OCI-LY3 (cell line): ENCODE measurements around the gene TXNDC17.

Experiments used
- H2AFZ ChIP-seq: fragments of 200-600, 300-600 bp; shearing (Covaris generic); 2 replicates; pipeline ENCODE4 v1.6.0; 2014; ENCODE audit warnings: antibody characterized with exemption, low read depth, low read length
- H3K27ac ChIP-seq: fragments of 200-600, 300-600 bp; sonication (generic); 2 replicates; pipeline ENCODE4 v1.5.1; 2014; ENCODE audit warnings: mild to moderate bottlenecking, low read length, moderate library complexity, mixed read lengths
- H3K27me3 ChIP-seq: fragments of 200-600, 300-600 bp; sonication (generic); 2 replicates; pipeline ENCODE4 v1.6.1; 2014; ENCODE audit warnings: low read depth, low read length, mixed read lengths
- H3K36me3 ChIP-seq: fragments of 200-600, 300-600 bp; sonication (generic); replicated peaks from 2 replicates; pipeline ENCODE3; 2014; ENCODE audit warnings: low read depth, low read length, mixed read lengths
- H3K4me1 ChIP-seq: fragments of 300-600, 200-600 bp; sonication (generic); 2 replicates; pipeline ENCODE4 v1.6.1; 2014; ENCODE audit warnings: low read length, mixed read lengths
- H3K4me2 ChIP-seq: fragments of 200-600, 300-600 bp; sonication (generic); 2 replicates; pipeline ENCODE4 v1.6.1; 2014; ENCODE audit warnings: low read length, mixed read lengths
- H3K4me3 ChIP-seq: fragments of 300-600, 200-600 bp; sonication (generic); 2 replicates; pipeline ENCODE4 v1.5.1; 2014; ENCODE audit warnings: antibody characterized with exemption, mild to moderate bottlenecking, low read length, moderate library complexity
- H3K79me2 ChIP-seq: fragments of 300-600, 200-600 bp; shearing (Covaris generic); 2 replicates; pipeline ENCODE4 v1.6.1; 2014; ENCODE audit warnings: mild to moderate bottlenecking, low read length, mixed read lengths
- H3K9ac ChIP-seq: fragments of 300-600, 200-600 bp; shearing (Covaris generic); 2 replicates; pipeline ENCODE4 v1.6.0; 2014; ENCODE audit warnings: mild to moderate bottlenecking, low read length, moderate library complexity
- H3K9me3 ChIP-seq: fragments of 200-600, 300-600 bp; shearing (Covaris generic); 2 replicates; pipeline ENCODE4 v1.6.1; 2014; ENCODE audit warnings: low read length, mixed read lengths; ENCODE audit not compliant: insufficient read depth
- H4K20me1 ChIP-seq: fragments of 200-600, 300-600 bp; sonication (generic); 2 replicates; pipeline ENCODE4 v1.6.1; 2016; ENCODE audit warnings: low read length, mixed read lengths; ENCODE audit not compliant: insufficient read depth
- EZH2phosphoT487 ChIP-seq: fragments of 200-600 bp; shearing (Covaris generic); IDR thresholded peaks from 2 replicates; pipeline ENCODE4 v1.6.1; 2018; ENCODE audit warnings: antibody characterized with exemption, mixed run types, low read depth
- TF ChIP-seq, protein P1 (sequence below): fragments of 200-600, 300-600 bp; sonication (generic); IDR thresholded peaks from 2 replicates; pipeline ENCODE4 v1.5.1; 2014; ENCODE audit warnings: antibody characterized with exemption, low read length, low read depth

TXNDC17 gene

DNA sequence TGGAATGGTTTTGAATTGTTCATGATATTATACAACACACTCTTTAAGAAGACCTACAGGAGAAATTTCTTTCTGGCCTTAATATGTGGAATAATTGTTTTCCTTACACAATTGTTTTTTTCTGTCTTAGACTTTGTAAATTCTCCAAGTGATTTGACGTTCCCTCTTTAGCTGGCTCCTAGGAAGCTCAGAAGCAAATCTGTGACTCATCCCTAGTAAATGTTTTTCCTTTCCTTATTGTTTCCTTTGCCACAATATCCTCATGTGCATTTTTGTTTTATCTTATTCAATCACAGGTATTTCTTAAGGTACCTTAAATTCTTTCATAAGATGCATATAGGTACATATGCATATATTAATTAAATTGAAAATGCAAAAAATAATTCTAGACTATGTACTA is 13.8 kb upstream of the TXNDC17 start:
- Histone ChIP-seq H3K79me2 (no peaks in the 10 kb centered on the region), H3K27ac (no peak overlapping the region), H3K9me3 (no peaks in the 10 kb centered on the region), H3K36me3 (no peaks in the 10 kb centered on the region), H3K4me3 (no peak overlapping the region), H2AFZ (no peak overlapping the region), H4K20me1 (no peaks in the 10 kb centered on the region), H3K9ac (no peak overlapping the region), H3K4me1 (no peaks in the 10 kb centered on the region), H3K4me2 (no peak overlapping the region), H3K27me3 (no peaks in the 10 kb centered on the region)
- TF ChIP-seq, protein P1, sequence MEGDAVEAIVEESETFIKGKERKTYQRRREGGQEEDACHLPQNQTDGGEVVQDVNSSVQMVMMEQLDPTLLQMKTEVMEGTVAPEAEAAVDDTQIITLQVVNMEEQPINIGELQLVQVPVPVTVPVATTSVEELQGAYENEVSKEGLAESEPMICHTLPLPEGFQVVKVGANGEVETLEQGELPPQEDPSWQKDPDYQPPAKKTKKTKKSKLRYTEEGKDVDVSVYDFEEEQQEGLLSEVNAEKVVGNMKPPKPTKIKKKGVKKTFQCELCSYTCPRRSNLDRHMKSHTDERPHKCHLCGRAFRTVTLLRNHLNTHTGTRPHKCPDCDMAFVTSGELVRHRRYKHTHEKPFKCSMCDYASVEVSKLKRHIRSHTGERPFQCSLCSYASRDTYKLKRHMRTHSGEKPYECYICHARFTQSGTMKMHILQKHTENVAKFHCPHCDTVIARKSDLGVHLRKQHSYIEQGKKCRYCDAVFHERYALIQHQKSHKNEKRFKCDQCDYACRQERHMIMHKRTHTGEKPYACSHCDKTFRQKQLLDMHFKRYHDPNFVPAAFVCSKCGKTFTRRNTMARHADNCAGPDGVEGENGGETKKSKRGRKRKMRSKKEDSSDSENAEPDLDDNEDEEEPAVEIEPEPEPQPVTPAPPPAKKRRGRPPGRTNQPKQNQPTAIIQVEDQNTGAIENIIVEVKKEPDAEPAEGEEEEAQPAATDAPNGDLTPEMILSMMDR, result no peak
- no peak for TF ChIP-seq EZH2phosphoT487

GRCh38 chr17:6630390-6630789 is 10.5 kb upstream of the TXNDC17 start:
- TF ChIP-seq, protein P1, result no peak
- no peak for TF ChIP-seq EZH2phosphoT487
- H3K27me3 ChIP-seq, result no peaks in the 10 kb centered on the region
- H3K27ac ChIP-seq, result no peak overlapping the region
- H3K4me1 ChIP-seq, result no peaks in the 10 kb centered on the region
- no peak overlapping the region for H2AFZ ChIP-seq
- no peak overlapping the region for H3K4me3 ChIP-seq
- H3K4me2 ChIP-seq, result no peak overlapping the region
- H3K79me2 ChIP-seq, result no peaks in the 10 kb centered on the region
- H3K9ac ChIP-seq, result no peak overlapping the region
- no peaks in the 10 kb centered on the region for H4K20me1 ChIP-seq
- H3K9me3 ChIP-seq, result no peaks in the 10 kb centered on the region
- H3K36me3 ChIP-seq, result peaks cover 5% of the 10 kb centered on the region

DNA sequence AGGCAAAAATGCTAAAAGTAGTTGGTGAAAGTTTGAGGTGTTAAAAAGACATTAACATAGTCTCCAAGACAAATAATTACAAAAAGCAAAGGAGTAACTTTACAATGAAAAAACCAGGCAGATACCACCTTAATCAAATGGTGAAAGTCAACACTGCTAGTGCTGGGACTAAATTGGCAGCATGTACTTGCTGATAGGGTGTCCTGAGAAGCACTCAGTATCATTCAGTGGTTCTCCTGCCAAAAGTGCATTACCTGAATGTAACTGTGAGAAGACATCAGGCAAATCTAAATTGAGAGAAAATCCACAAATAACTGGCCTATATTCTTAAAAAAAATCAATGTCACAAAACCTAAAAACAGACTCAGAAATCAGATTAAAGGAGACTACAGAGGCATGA is 8.3 kb upstream of the TXNDC17 start:
- no peak for TF ChIP-seq EZH2phosphoT487
- TF ChIP-seq, protein P1, result no peak
- no peak overlapping the region for H3K27ac ChIP-seq
- no peaks in the 10 kb centered on the region for H3K79me2 ChIP-seq
- no peak overlapping the region for H3K4me3 ChIP-seq
- no peak overlapping the region for H3K9ac ChIP-seq
- H2AFZ ChIP-seq, result no peak overlapping the region
- H3K9me3 ChIP-seq, result no peaks in the 10 kb centered on the region
- no peak overlapping the region for H3K4me2 ChIP-seq
- no peaks in the 10 kb centered on the region for H3K4me1 ChIP-seq
- H3K27me3 ChIP-seq, result no peaks in the 10 kb centered on the region
- no peaks in the 10 kb centered on the region for H4K20me1 ChIP-seq
- peaks cover 5% of the 10 kb centered on the region for H3K36me3 ChIP-seq

GRCh38 chr17:6633263-6633662 is 7.6 kb upstream of the TXNDC17 start:
- Histone ChIP-seq H3K4me2 (no peak overlapping the region), H4K20me1 (no peaks in the 10 kb centered on the region), H3K27ac (no peak overlapping the region), H3K4me1 (no peaks in the 10 kb centered on the region), H3K27me3 (no peaks in the 10 kb centered on the region), H3K79me2 (no peaks in the 10 kb centered on the region), H3K36me3 (peaks cover 5% of the 10 kb centered on the region), H3K9ac (no peak overlapping the region), H2AFZ (no peak overlapping the region), H3K4me3 (no peak overlapping the region), H3K9me3 (no peaks in the 10 kb centered on the region)
- no peak for TF ChIP-seq EZH2phosphoT487
- TF ChIP-seq, protein P1, result no peak
